GM19395 (cell line): Measurements from ENCODE around the gene POLD3.
"Not testable (repeated sequence)": the region's sequence is repeated elsewhere in the genome, so short reads cannot be mapped to it uniquely, and the experiment has no call there.

ENCODE experiments used
- ATAC-seq: cut with Tn5 transposase; IDR thresholded peaks from one replicate; pipeline ENCODE4 v1.9.1; 2021; ENCODE audit warnings: mild to moderate bottlenecking, moderate library complexity; ENCODE audit not compliant: unreplicated experiment

POLD3 gene

GRCh38 chr11:74636630-74637184, 44.3 kb downstream of the POLD3 start:
- no peak for ATAC-seq

GRCh38 chr11:74637700-74638099, 45.3 kb downstream of the POLD3 start:
- ATAC-seq = no peak

- no peak for ATAC-seq
Measured at GRCh38 chr11:74638869-74639268, 46.5 kb downstream of the POLD3 start.

GRCh38 chr11:74639533-74639932, 47.2 kb downstream of the POLD3 start:
- no peak for ATAC-seq

- ATAC-seq = no peak
Measured at GRCh38 chr11:74641289-74641688, 48.9 kb downstream of the POLD3 start.

- no peak for ATAC-seq
Measured at GRCh38 chr11:74641905-74642304, 49.5 kb downstream of the POLD3 start.

- no peak for ATAC-seq
Measured at GRCh38 chr11:74642912-74643311, 50.5 kb downstream of the POLD3 start.

- ATAC-seq = no peak
Measured at GRCh38 chr11:74644081-74644480, 51.7 kb downstream of the POLD3 start.

GRCh38 chr11:74646215-74646614, 53.8 kb downstream of the POLD3 start:
- ATAC-seq = no peak

- no peak for ATAC-seq
Measured at GRCh38 chr11:74646954-74647353, 54.6 kb downstream of the POLD3 start.

GRCh38 chr11:74647404-74647803, 55.0 kb downstream of the POLD3 start:
- no peak for ATAC-seq

- no peak for ATAC-seq
Measured at GRCh38 chr11:74647831-74648230, 55.4 kb downstream of the POLD3 start.

GRCh38 chr11:74648894-74649293, 56.5 kb downstream of the POLD3 start:
- no peak for ATAC-seq

GRCh38 chr11:74650498-74650897, 58.1 kb downstream of the POLD3 start:
- ATAC-seq = no peak

- ATAC-seq = no peak
Measured at GRCh38 chr11:74654976-74655375, 62.6 kb downstream of the POLD3 start.

GRCh38 chr11:74659124-74659523, 66.7 kb downstream of the POLD3 start:
- not testable (repeated sequence) for ATAC-seq

- no peak for ATAC-seq
Measured at GRCh38 chr11:74662487-74663103, 70.2 kb downstream of the POLD3 start.

- no peak for ATAC-seq
Measured at GRCh38 chr11:74663315-74663714, 70.9 kb downstream of the POLD3 start.

- ATAC-seq = no peak
Measured at GRCh38 chr11:74669211-74670160, 77.1 kb downstream of the POLD3 start.

GRCh38 chr11:74670171-74670570, 77.8 kb downstream of the POLD3 start:
- no peak for ATAC-seq

- no peak for ATAC-seq
Measured at GRCh38 chr11:74671520-74672196, 79.3 kb downstream of the POLD3 start.
